Activated gamma-delta T cell treated with anti-CD3 and anti-CD28 coated beads, Interleukin-2, amount 50 U/mL, for 16 hours (primary cell): Measurements from ENCODE around the gene NDUFA7.
"Not testable (repeated sequence)": the region's sequence is repeated elsewhere in the genome, so short reads cannot be mapped to it uniquely, and the experiment has no call there.

Experiments
- DNase-seq: peaks from one replicate; pipeline ENCODE4 v3.0.0-alpha.2; 2020; ENCODE audit warnings: low read depth

Gene NDUFA7

GRCh38 chr19:8341504-8341903, 20.3 kb upstream of the NDUFA7 start:
- not testable (repeated sequence) for DNase-seq

DNA sequence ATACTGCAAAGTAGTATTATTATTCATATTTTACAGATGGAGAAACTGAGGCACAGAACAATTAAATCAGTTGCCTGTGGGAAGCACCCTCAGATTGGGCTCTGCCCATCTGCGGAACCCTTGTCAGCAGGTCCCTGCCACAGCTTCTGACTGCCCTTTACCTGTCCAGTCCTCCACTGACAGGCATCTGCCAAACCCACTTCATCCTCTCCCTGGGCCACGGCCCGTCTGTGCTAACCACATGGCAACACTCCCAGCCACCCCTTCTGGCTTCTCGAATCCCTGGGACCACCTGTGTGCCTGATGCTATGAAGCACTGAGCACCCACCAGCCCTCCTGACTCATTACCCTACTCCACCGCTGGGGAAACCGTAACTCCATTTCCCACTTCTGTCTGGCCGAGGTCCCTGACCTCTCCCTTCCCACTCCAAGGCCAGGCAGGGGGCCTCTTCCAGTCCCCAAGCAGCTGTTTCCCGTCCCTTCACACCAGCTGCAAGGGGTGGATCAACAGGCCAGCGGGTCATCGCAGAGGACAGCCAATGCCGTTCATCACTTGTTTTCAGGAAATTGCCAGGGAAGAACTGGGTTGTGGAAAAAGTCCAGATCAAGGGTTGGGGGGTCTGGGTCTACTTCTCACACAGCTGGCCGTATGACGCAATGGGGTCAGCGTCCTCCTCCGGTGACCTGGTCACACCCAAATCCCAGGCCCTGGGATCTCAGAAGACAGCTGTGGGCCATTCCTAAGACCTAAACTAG, 19.3 kb upstream of the NDUFA7 start:
- DNase-seq, result no peak

- DNase-seq, result no peak
These were observed 17.7 kb upstream of the NDUFA7 start for GRCh38 chr19:8338835-8339234.

DNA sequence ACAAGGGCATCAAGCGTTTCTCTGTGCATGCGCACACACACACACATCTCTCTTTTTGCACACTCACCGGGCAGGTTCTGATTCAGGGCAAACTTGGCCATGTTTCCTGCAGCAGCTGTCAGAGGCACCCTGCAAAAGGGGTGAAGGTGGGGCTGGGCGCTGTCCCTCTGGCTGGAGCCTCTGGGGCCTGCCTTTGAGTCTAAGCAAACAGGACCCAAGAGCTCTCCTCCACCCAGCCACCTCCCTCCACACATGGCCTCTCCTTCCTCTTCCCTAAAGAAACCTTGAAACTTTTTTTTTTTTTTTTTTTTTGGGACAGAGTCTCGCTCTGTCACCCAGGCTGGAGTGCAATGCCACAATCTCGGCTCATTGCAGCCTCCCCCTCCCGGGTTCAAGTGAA, 16.6 kb upstream of the NDUFA7 start:
- DNase-seq, result no peak

DNA sequence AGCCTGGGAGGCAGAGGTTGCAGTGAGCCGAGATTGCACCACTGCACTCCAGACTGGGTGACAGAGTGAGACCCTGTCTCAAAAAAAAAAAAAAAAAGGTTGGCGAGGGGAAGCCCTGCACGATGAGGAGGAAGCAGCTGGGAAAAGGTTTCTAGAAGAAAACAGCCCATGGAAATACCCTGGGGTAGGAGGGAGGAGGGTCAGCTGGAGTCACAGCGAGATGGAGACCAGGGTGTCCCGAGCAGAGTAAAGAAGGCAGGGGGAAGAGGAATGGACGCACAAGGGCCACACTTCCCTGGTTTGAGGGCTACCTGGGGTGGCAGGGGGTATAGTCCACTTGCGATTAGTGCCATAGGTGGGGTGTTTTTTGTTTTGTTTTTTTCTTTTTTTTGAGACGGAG, 15.5 kb upstream of the NDUFA7 start:
- no peak for DNase-seq

DNA sequence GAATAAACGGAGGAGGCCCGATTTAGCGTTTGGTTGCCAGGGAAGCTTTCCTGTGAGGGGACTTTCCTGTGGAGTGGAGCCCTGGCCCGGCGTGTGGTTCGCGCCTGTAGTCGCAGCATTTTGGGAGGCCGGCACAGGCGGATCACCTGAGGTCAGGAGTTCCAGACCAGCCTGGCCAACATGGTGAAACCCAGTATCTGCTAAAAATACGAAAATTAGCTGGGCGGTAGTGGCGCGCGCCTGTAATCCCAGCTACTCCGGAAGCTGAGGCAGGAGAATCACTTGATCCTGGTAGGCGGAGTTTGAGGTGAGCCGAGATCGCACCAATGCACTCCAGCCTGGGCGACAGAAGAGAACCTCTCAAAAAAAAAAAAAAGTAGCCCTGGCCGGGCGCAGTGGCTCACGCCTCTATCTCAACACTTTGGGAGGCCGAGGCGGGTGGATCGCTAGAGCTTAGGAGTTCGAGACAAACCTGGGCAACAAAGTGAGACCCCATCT, 14.9 kb upstream of the NDUFA7 start:
- no peak for DNase-seq

- no peak for DNase-seq
These were observed 14.3 kb upstream of the NDUFA7 start for GRCh38 chr19:8335343-8336071.

DNA sequence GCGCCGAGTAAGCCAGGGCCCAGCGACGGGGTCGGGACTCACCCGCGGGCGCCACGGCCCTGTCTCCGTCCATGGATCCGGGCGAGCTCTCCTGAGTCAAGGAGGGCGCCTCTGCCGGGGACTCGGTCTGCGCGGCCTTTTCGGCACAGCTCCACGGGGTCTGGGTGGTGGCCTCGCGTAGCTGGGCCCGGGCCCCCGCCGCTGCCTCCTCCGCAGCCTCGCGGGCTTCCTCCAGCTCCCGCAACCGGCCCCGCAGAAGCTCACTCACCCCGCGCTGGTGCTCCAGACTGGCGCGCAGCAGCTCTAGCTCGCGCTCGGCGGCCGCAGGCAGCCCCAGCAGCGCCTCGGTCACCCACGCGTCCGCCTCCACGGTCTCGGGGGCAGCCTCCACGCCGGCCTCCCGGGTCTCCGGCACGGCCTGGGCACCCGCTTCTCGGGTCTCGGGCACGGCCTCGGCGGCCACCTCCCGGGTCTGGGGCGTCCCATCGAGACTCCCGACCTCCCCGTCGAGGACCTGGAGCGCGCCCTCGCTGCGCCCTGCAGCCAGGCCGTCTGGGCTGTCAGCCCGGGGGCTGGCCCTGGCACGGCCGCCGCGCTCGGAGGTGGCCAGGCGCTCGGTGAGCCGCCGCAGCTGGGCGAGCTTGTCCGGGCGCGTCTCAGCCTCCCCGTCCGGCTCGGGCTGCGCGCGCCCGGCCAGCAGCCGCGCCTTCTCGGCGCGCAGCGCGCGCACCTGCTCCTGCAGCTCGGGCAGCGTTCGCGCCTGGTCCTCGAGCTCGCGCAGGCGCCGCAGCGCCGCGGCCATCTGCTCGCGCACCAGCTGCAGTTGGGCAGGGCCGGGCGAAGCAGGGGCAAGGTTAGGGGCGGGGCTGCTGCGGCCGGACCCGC, 13.5 kb upstream of the NDUFA7 start:
- no peak for DNase-seq

DNA sequence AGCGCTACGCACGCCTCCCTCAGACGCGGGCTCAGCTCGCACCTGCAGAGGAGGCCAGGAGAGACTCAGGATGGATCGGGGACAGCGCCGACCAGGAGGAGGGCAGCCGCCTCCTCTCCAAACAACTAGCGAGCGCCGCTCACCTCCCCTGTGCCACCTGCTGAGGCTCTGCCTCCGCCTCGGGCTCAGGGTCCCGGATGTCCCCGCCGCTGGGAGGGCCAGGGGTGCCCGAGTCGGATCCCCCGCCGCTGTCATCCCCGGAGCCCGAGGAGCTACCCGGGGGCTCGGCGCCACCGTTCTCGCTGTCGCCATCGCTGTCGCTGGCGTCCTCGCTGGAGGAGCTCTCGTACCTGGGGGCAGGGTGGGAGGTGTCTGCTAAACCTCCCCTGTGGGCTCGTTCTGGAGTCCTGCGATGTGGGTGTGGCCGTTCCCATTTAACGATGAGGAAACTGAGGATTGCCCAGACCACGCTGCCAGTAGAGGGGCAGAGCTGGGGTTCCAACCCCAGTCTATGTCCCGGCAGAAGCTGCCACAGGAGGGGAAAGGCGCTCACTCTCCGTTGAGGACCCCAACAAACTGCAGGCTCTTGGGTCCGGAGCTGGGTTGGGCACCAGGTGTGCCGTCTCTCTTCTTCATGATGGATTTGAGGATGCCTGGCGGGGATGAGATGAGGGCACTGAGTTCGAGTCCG, 12.7 kb upstream of the NDUFA7 start:
- no peak for DNase-seq

DNA sequence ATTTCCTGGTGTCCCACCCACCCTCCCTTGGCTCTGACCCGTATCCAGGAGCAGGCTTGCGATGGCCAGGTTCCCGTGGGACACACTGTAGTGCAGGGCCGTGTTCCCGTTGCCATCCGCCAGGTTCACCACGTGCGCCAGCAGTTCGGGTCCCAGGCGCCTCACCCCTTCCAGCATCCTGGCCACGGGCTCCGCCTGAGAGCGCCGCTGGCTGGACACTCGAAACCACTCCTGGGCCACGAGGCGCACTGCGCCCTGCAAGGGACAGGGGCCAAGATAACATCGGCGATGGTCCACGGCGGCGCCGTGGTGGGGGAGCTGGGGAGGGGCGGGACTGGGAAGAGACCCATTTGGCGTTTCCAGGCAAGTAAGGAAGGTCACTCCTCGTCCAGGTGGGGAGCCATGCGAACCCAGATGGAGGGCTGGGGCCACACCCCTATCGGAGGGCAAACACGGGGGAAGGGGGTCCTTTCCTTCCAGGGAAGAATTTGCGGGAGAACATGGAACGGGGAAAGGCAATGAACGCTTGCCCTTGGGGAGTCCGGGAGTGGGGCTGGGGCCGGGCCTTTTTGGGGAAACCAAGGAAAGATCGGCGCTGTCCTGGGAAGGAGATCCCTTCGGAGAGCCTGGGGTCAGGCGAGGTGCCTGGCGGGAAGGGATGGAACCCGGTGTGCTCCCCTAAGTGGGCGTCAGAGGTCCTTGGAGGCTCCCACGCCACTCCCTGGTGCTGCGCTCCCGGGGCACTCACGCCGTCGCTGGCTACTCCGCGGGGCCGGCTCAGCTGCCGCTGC, 12.0 kb upstream of the NDUFA7 start:
- DNase-seq, result no peak

DNA sequence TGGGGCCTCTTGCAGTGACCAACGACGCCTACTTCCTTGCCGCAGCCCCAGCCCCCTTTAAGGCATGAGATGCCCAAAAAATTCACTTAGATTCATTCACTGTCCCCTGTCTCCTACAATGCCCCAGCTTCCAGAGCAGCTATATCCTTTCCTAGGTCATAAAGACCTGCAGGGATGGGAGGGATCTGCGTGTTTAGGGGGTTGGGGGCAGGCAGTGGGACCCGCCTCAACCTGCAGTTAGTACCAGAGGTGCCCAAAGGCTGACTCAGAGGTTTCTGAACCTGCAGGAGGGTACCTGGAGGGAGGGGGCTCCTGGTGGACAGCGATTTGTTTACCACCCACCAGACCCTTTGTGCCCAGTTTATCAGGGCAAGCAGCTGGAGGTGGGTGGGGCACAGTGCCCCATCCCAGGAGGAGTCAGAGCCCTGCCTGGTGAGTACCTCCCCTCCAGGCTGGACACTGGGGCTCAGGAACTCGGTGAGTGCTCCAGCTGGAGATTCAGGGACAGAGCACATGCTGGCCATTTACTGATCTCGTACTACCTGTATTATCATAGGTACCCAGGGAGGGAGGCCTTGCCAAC, 10.2 kb upstream of the NDUFA7 start:
- DNase-seq, result no peak

DNA sequence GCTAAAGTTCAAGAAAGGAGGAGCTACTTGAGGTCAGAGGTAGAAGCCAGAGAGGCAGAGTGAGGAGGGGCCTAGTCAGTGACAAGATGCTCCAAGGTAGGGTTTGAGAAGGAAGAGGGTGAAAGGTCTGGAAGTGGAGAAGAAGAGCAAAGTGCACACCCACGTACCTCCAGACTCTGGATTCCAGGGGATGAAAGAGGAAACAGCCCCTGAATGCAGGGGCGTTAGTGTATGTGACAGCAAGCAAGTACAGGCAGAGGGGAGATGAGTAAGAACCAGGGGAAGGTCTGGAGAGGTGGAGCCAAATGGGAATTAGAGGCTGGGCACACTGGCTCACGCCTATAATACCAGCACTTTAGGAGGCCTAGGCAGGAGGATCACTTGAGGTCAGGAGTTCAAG, 8.8 kb upstream of the NDUFA7 start:
- no peak for DNase-seq

DNA sequence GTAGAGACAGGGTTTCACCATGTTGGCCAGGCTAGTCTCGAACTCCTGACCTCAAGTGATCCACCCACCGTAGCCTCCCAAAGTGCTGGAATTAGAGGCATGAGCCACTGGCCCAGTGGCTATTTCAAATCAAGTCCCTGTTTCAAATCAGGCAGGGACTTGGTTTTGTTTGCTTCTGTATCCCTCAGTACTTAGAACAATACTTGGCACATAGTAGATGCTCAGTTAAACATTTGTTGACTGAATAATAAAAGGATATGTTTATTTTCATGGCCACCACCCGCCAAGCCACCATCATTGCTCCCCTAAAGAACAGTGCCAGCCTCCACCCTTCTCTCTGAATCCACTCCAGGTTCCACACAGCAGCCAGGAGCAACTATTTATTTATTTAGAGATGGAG, 4.3 kb upstream of the NDUFA7 start:
- DNase-seq, result no peak

DNA sequence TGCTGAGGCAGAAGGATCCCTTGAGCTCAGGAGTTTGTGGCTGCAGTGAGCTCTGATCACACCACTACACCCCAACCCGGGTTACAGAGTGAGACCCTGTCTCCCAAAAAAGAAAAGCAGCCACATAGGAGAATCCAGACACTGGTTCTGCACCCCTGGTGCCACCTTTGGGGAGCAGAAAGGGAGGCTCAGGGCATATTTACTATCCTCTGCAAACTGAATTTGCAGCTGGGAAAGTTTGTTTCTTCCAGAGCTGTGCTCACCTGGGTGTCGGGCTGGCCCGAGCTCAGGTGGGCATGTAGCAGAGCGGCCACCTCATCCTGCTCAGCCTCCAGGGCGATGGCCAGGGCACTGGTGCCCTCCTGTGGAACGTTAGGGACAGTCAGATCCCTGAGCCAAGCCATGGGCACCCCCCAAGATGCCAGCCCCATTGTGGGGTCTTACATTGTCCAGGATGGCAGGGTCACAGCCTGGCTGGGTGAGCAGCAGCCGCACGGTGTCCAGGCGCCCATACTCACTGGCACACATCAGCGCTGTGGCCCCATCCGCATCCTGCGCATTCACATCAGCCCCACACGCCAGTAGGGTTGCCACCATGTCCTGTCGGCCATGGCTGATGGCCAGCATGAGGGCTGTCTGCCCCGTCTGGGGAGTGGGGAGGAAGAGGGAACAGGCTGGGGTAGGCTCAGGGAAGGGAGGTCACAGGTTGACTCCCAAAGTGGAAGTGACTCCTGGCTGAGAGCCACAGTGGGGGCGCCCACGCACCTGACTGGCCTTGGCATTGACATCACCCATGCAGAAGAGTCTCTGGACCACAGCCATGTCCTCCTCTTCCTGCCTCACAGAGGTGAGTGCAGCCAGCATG, 3.2 kb upstream of the NDUFA7 start:
- DNase-seq, result no peak

DNA sequence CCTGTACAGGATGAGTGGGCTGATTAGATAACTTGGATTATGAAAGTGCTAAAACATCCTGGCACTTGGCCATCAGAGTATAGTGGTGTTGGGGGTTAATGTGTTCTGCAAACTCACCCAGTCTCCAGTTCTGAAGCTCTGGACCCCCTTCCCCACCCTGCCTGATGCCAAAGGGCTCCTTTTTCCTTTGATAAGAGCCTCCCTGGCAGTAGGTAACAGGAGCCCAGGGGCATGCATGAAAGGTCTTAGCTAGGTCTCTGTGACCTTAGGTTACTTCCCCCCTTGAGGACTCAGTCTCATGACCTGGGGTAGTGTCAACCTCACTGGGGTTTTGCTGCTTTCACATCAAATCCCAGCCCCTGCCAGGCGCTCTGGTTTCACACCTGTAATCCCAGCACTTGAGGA, 2.6 kb upstream of the NDUFA7 start:
- no peak for DNase-seq

DNA sequence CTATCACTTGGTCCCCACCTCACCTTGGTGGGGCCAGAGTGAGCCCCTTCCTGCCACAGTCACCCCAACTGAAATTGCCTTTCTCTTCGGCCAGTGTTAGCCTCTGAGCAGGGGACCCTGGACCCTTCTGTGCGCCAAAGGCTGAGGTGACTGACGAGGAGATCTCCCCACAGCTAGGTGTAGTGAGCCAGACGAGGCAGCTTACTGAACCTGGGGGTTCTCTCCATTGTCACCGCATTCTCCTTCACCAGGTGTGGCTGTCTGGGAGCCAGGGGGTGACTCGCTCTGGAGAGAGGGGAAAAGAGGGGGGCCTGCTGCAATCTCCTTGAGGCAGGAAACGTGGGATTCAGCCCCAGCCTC, 1.4 kb upstream of the NDUFA7 start:
- DNase-seq, result no peak

GRCh38 chr19:8321986-8322637, 937 bp upstream of the NDUFA7 start:
- DNase-seq, result no peak

DNA sequence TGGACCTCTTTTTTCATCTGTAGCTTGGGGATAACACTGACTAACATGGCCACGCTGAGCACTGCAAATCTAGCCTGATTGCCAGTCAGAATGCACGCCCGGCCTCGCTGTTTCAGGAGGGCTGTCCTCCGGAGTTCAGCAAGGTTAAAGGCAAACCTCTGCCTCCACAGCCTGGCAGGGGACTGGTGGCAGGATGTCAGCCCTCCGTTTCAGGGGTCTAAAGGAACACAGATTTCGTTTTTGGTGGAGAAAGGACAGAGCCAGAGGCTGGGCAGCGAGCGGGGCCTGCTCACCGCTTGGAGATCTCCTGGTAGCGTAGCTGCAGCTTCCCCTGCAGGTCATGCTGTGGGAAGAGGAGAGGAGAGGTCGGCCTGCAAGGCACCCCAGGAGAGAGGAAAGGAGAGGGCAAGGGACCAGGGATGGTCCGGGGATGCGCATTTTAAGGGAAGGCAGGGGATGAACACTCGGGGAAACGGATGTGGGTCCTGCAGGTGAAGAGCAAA, 560 bp downstream of the NDUFA7 start:
- DNase-seq, result no peak
